ENCODE data around the gene RBM20.

DNA sequence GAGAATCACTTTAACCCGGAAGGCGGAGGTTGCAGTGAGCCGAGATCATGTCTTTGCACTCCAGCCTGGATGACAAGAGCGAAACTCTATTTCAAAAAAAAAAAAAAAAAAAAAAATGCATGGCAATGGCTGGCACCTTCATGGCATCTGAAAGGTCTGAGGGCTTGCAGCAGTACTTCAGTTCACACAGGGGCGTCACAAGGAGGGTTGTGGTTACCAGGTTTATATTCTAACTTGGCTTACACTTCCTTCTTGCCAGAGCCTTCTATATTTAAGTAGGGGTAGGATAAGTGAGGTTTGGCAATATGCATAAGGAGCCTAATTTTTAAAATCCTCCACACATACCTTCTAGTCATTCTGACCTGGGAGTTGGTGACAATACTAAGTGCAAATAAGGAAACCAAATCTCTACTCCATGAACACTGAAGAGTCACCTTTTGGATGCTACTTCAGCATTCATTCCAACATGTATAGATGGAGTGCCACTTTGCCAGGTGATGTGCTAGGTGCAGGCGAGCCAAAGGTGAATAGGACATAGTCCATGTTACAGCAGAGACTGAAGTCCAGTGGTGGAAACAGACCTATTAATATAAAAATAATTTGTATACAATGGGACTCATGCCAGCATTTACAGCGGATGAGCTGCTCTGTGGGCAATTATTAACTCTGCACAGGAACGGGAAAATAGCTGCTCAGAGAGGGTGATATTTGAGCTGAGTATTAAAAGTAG is 169.8 kb downstream of the RBM20 start:
- TF ChIP-seq JDP2 (CRISPR knock-in tag; IDR thresholded peaks at IDR 0.05; ENCODE audit: borderline replicate concordance) = no peak
- no peak for TF ChIP-seq HIVEP1 (CRISPR knock-in tag; IDR thresholded peaks at IDR 0.05)
- TF ChIP-seq POLR2AphosphoS5 (IDR thresholded peaks at IDR 0.05; ENCODE audit: low read depth, low read length) = no peak
- no peak for TF ChIP-seq CHD4 (IDR thresholded peaks at IDR 0.05; ENCODE audit: borderline replicate concordance, low read length)
- no peak for TF ChIP-seq REST (IDR thresholded peaks at IDR 0.05; ENCODE audit: borderline replicate concordance in 1 of 2, low read depth in 1 of 2, low read length in 2 of 2)
- TF ChIP-seq, protein P1, sequence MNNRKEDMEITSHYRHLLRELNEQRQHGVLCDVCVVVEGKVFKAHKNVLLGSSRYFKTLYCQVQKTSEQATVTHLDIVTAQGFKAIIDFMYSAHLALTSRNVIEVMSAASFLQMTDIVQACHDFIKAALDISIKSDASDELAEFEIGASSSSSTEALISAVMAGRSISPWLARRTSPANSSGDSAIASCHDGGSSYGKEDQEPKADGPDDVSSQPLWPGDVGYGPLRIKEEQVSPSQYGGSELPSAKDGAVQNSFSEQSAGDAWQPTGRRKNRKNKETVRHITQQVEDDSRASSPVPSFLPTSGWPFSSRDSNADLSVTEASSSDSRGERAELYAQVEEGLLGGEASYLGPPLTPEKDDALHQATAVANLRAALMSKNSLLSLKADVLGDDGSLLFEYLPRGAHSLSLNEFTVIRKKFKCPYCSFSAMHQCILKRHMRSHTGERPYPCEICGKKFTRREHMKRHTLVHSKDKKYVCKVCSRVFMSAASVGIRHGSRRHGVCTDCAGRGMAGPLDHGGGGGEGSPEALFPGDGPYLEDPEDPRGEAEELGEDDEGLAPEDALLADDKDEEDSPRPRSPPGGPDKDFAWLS (CRISPR knock-in tag; IDR thresholded peaks at IDR 0.05; ENCODE audit: borderline replicate concordance) = no peak
- no peak for TF ChIP-seq RFX5 (IDR thresholded peaks at IDR 0.05; ENCODE audit: low read depth, low read length)
- TF ChIP-seq NFIC (IDR thresholded peaks at IDR 0.05; ENCODE audit: low read length) = no peak
- no peak for TF ChIP-seq RXRA (CRISPR knock-in tag; IDR thresholded peaks at IDR 0.05)
- TF ChIP-seq, protein P2, sequence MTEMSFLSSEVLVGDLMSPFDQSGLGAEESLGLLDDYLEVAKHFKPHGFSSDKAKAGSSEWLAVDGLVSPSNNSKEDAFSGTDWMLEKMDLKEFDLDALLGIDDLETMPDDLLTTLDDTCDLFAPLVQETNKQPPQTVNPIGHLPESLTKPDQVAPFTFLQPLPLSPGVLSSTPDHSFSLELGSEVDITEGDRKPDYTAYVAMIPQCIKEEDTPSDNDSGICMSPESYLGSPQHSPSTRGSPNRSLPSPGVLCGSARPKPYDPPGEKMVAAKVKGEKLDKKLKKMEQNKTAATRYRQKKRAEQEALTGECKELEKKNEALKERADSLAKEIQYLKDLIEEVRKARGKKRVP (CRISPR knock-in tag; IDR thresholded peaks at IDR 0.05) = no peak
- no peak for TF ChIP-seq DNMT3B (CRISPR knock-in tag; conservative IDR thresholded peaks at IDR 0.05)
- no peak for TF ChIP-seq ZSCAN31 (CRISPR knock-in tag; IDR thresholded peaks at IDR 0.05; ENCODE audit: low read depth)
